Peyer's patch (tissue), 4 donors: ENCODE measurements around the gene PREP.

Experiments
- CTCF ChIP-seq, 6 experiments: fragments of 450-650 bp in 4 of 6; fragments of 200-600 bp in 2 of 6; sonication (generic) in 1 of 6; IDR thresholded peaks; one replicate each; pipeline ENCODE4 v1.5.1; 2017 to 2019; ENCODE audit warnings: antibody characterized with exemption in 6 of 6, mild to moderate bottlenecking in 3 of 6, moderate library complexity in 1 of 6
- POLR2A ChIP-seq, 2 donors: fragments of 450-650 bp; IDR thresholded peaks; one replicate each; pipeline ENCODE4 v1.5.1; 2017; ENCODE audit warnings: antibody characterized with exemption in 2 of 2, mild to moderate bottlenecking in 2 of 2, moderate library complexity in 2 of 2

- TF ChIP-seq CTCF (IDR thresholded peaks at IDR 0.05) (no peak), POLR2A (IDR thresholded peaks at IDR 0.05) (no peak)
Measured at GRCh38 chr6:105319331-105319730, 83.6 kb downstream of the PREP start.
